ENCODE measurements around the gene FAM234A.

The FAM234A gene

GRCh38 chr16:268141-269053, 33.8 kb downstream of the FAM234A start:
- Histone ChIP-seq H3K27ac (no peak overlapping the region), H3K9me3 (ENCODE audit: severe bottlenecking) (no peaks in the 10 kb centered on the region), H3K27me3 (ENCODE audit: insufficient read depth, low read depth, severe bottlenecking) (no peaks in the 10 kb centered on the region), H3K4me3 (ENCODE audit: low read depth, low read length) (no peak overlapping the region), H3K36me3 (peaks cover 4% of the 10 kb centered on the region; the same call in 1 of the 2 replicates)
- TF ChIP-seq CTCF (IDR thresholded peaks at IDR 0.05; ENCODE audit: low read depth, low read length), result no peak
- DNase-seq, result no peak

- H3K27me3 ChIP-seq (ENCODE audit: insufficient read depth, low read depth, severe bottlenecking), result no peaks in the 10 kb centered on the region
- H3K36me3 ChIP-seq, result no peaks in the 10 kb centered on the region
- DNase-seq, result peak; percentile 6
- H3K9me3 ChIP-seq (ENCODE audit: severe bottlenecking), result no peaks in the 10 kb centered on the region
- no peak overlapping the region for H3K4me3 ChIP-seq (ENCODE audit: low read depth, low read length)
- no peak for TF ChIP-seq CTCF (IDR thresholded peaks at IDR 0.05; ENCODE audit: low read depth, low read length)
- no peak overlapping the region for H3K27ac ChIP-seq
Observed at GRCh38 chr16:269061-269796, 34.6 kb downstream of the FAM234A start.

- Histone ChIP-seq H3K27ac (no peak overlapping the region), H3K4me3 (ENCODE audit: low read depth, low read length) (no peak overlapping the region), H3K9me3 (ENCODE audit: severe bottlenecking) (no peaks in the 10 kb centered on the region), H3K27me3 (ENCODE audit: insufficient read depth, low read depth, severe bottlenecking) (no peaks in the 10 kb centered on the region), H3K36me3 (no peaks in the 10 kb centered on the region)
- no peak for DNase-seq
- no peak for TF ChIP-seq CTCF (IDR thresholded peaks at IDR 0.05; ENCODE audit: low read depth, low read length)
Observed at GRCh38 chr16:270381-271255, 36.0 kb downstream of the FAM234A start.

GRCh38 chr16:272633-273546, 38.3 kb downstream of the FAM234A start:
- TF ChIP-seq CTCF (IDR thresholded peaks at IDR 0.05; ENCODE audit: low read depth, low read length), result 0 out of 2 replicates have a peak, but pooled peaks have one; percentile 14

More at GRCh38 chr16:272633-273546, 38.3 kb downstream of the FAM234A start:
- no peak overlapping the region for H3K4me3 ChIP-seq (ENCODE audit: low read depth, low read length)
- H3K36me3 ChIP-seq, result no peaks in the 10 kb centered on the region
- no peaks in the 10 kb centered on the region for H3K27me3 ChIP-seq (ENCODE audit: insufficient read depth, low read depth, severe bottlenecking)
- H3K9me3 ChIP-seq (ENCODE audit: severe bottlenecking), result no peaks in the 10 kb centered on the region
- no peak for DNase-seq
- H3K27ac ChIP-seq, result no peak overlapping the region

Data from WERI-Rb-1 (cell line).